Esophagus squamous epithelium (tissue), 5 donors: ENCODE results near the gene GDPD5. TPM values are rescaled to one million over a fixed set of nuclear protein-coding genes. Genes with fewer than 3 reads are reported as not detected.

Source experiments
- DNase-seq: peaks from one replicate; lab custom pipeline; 2025; lab: John Stamatoyannopoulos, UW
- H3K27ac ChIP-seq, 4 donors: fragments of 200-600 bp; sonication (generic); one replicate each; pipeline ENCODE4 v1.5.1; 2016 to 2019; ENCODE audit warnings: mild to moderate bottlenecking in 1 of 4
- H3K27me3 ChIP-seq, 4 donors: fragments of 200-600 bp; sonication (generic); 1 replicate in 3 of 4; 2 replicates in 1 of 4; pipeline versions ENCODE4 v1.5.1 to v1.6.0; 2017 to 2021; ENCODE audit warnings: antibody characterized with exemption in 1 of 4
- H3K36me3 ChIP-seq, 3 donors: fragments of 200-600 bp; sonication (generic); one replicate each; pipeline ENCODE4 v1.5.1; 2016 to 2019
- H3K4me1 ChIP-seq, 3 donors: fragments of 200-600 bp; sonication (generic); one replicate each; pipeline ENCODE4 v1.5.1; 2017 to 2019
- H3K4me3 ChIP-seq, 4 donors: fragments of 200-600 bp; sonication (generic); 1 replicate in 3 of 4; 2 replicates in 1 of 4; pipeline ENCODE4 v1.5.1; 2016 to 2019; ENCODE audit warnings: mild to moderate bottlenecking in 2 of 4, moderate library complexity in 1 of 4
- H3K9me3 ChIP-seq, 3 donors: fragments of 200-600 bp; sonication (generic); one replicate each; pipeline ENCODE4 v1.5.1; 2016 to 2019
- POLR2A ChIP-seq, 4 donors: fragments of 450-650 bp; IDR thresholded peaks; one replicate each; pipeline ENCODE4 v1.6.1; 2017; ENCODE audit warnings: antibody characterized with exemption in 4 of 4, mild to moderate bottlenecking in 4 of 4, moderate library complexity in 3 of 4
- WGBS, 2 donors: methylation state at CpG; one replicate each; pipeline ENCODE4 v1.1.5; 2018; 5-methylcytosine and 5-hydroxymethylcytosine counted together
- intact Hi-C: fragments of 100-400 bp; cut with DNase I; formaldehyde crosslinking; loops from one replicate; pipeline ENCODE4 v1.15.0; 2022
- total RNA-seq, 4 donors: library from RNA; depleted of rRNA; stranded (reverse); fragments of >200 nt; gene quantifications; one replicate each; pipeline ENCODE4 v1.1.0, GENCODE V29; 2016
- TF ChIP-seq, protein P1 (sequence below), 6 experiments: fragments of 450-650 bp in 4 of 6; fragments of 200-600 bp in 2 of 6; sonication (generic) in 2 of 6; IDR thresholded peaks; one replicate each; pipeline ENCODE4 v1.5.1; 2016 to 2019; ENCODE audit warnings: antibody characterized with exemption in 6 of 6, mild to moderate bottlenecking in 4 of 6, moderate library complexity in 4 of 6
- donor health status: DM: yes; HTN: yes; CAD: no.

GDPD5 gene
- total RNA-seq, 4 donors from 2014 or later = 0.57 to 2.3 (median 1.6) TPM

GRCh38 chr11:75429902-75430713 is 95.6 kb downstream of the GDPD5 start:
- intact Hi-C loops = no loop called here
- Histone ChIP-seq H3K9me3 (no peaks in the 10 kb centered on the region), H3K36me3 (no peaks in the 10 kb centered on the region), H3K27ac (peak overlapping the region in 3 of 4 donors; percentile 3 to 70 (median 38)), H3K4me1 (peaks cover 3 to 35% (median 18%) of the 10 kb centered on the region in 3 donors), H3K4me3 (peak overlapping the region; percentile 27 to 67 (median 39)), H3K27me3 (peaks cover 0 to 68% (median 5%) of the 10 kb centered on the region in 4 donors)
- DNase-seq = no peak
- WGBS, 2 donors = 0% methylated on average over 1 to 14 of the region's 134 CpGs
- TF ChIP-seq, protein P1, sequence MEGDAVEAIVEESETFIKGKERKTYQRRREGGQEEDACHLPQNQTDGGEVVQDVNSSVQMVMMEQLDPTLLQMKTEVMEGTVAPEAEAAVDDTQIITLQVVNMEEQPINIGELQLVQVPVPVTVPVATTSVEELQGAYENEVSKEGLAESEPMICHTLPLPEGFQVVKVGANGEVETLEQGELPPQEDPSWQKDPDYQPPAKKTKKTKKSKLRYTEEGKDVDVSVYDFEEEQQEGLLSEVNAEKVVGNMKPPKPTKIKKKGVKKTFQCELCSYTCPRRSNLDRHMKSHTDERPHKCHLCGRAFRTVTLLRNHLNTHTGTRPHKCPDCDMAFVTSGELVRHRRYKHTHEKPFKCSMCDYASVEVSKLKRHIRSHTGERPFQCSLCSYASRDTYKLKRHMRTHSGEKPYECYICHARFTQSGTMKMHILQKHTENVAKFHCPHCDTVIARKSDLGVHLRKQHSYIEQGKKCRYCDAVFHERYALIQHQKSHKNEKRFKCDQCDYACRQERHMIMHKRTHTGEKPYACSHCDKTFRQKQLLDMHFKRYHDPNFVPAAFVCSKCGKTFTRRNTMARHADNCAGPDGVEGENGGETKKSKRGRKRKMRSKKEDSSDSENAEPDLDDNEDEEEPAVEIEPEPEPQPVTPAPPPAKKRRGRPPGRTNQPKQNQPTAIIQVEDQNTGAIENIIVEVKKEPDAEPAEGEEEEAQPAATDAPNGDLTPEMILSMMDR (IDR thresholded peaks at IDR 0.05) = peak in 2 of 6 experiments; percentile 0 to 3
- no peak for TF ChIP-seq POLR2A (IDR thresholded peaks at IDR 0.05)

DNA sequence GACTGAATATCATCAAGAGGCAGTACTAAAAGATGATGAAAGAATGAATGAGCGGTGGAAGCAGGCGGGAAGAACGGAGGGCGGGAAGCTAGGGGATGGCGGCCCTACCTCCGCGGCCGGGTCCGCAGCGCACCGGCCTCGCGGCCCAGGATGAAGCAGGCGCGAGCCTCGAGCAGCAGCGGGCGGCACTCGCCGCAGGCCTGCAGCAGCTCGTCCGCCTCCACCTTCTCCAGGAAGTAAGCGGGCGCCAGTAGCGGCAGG is 96.2 kb downstream of the GDPD5 start:
- no peak for TF ChIP-seq POLR2A (IDR thresholded peaks at IDR 0.05)
- TF ChIP-seq, protein P1 (IDR thresholded peaks at IDR 0.05) = no peak
- Histone ChIP-seq H3K4me1 (peaks cover 3 to 35% (median 18%) of the 10 kb centered on the region in 3 donors), H3K36me3 (no peaks in the 10 kb centered on the region), H3K9me3 (no peaks in the 10 kb centered on the region), H3K27me3 (peaks cover 0 to 66% (median 5%) of the 10 kb centered on the region in 4 donors), H3K27ac (peak overlapping the region in 2 of 4 donors; percentile 3 to 70), H3K4me3 (peak overlapping the region in 2 of 4 donors; percentile 51 to 67)
- WGBS, 2 donors = 28 to 37% methylated on average over 17 to 23 of the region's 25 CpGs
- intact Hi-C loops = no loop called here
- no peak for DNase-seq

- intact Hi-C loops = no loop called here
- H3K9me3 ChIP-seq = no peaks in the 10 kb centered on the region
- DNase-seq = no peak
- H3K36me3 ChIP-seq = no peaks in the 10 kb centered on the region
- WGBS, 2 donors = 70 to 82% methylated on average over 12 to 16 of the region's 16 CpGs
- peaks cover 3 to 35% (median 18%) of the 10 kb centered on the region in 3 donors for H3K4me1 ChIP-seq
- peaks cover 0 to 65% (median 5%) of the 10 kb centered on the region in 4 donors for H3K27me3 ChIP-seq
- no peak overlapping the region for H3K27ac ChIP-seq
- TF ChIP-seq, protein P1 (IDR thresholded peaks at IDR 0.05) = no peak
- TF ChIP-seq POLR2A (IDR thresholded peaks at IDR 0.05) = no peak
- no peak overlapping the region for H3K4me3 ChIP-seq
Observed at GRCh38 chr11:75428989-75429640, 96.6 kb downstream of the GDPD5 start.

GRCh38 chr11:75428281-75428724 is 97.4 kb downstream of the GDPD5 start:
- peak overlapping the region; percentile 31 to 61 (median 42) for H3K4me3 ChIP-seq
- H3K9me3 ChIP-seq = no peaks in the 10 kb centered on the region
- WGBS, 2 donors = 14 to 48% methylated on average over 23 to 32 of the region's 32 CpGs
- peaks cover 0 to 6% (median 0%) of the 10 kb centered on the region in 3 donors for H3K36me3 ChIP-seq
- H3K27ac ChIP-seq = peak overlapping the region; percentile 26 to 54 (median 40)
- peak; percentile 11 for DNase-seq
- peaks cover 3 to 35% (median 18%) of the 10 kb centered on the region in 3 donors for H3K4me1 ChIP-seq
- H3K27me3 ChIP-seq = peaks cover 0 to 56% (median 5%) of the 10 kb centered on the region in 4 donors
- intact Hi-C loops = no loop called here
- TF ChIP-seq, protein P1 (IDR thresholded peaks at IDR 0.05) = no peak
- peak in 1 of 4 donors; percentile 35 for TF ChIP-seq POLR2A (IDR thresholded peaks at IDR 0.05)

DNA sequence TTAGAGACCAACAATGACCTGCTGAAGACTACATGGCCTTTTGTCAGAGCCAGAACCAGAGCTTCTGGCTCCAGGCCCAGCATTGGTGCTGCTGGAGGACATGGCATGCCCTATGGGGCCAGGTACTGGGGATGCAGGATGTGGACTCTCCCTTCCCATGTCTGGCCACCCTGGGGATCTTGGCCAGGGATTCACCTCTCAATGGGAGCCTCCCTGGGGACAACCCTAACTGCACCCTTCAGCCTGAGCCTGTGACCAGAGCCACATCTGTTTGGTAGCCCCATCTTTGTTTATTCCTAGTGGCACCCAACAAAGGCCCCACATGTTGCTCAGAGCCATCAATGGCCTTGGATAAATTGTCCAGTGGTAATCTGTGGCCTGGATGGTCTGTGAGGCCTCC is 98.6 kb downstream of the GDPD5 start:
- TF ChIP-seq POLR2A (IDR thresholded peaks at IDR 0.05) = no peak
- TF ChIP-seq, protein P1 (IDR thresholded peaks at IDR 0.05) = no peak
- Histone ChIP-seq H3K27me3 (peaks cover 0 to 45% (median 5%) of the 10 kb centered on the region in 4 donors), H3K36me3 (peaks cover 0 to 18% (median 0%) of the 10 kb centered on the region in 3 donors), H3K4me3 (no peak overlapping the region), H3K27ac (no peak overlapping the region), H3K4me1 (peaks cover 3 to 35% (median 18%) of the 10 kb centered on the region in 3 donors), H3K9me3 (no peaks in the 10 kb centered on the region)
- intact Hi-C loops = no loop called here
- no peak for DNase-seq
